H9 (cell line): Measurements from ENCODE around the gene ADCY1. TPM values are rescaled to one million over a fixed set of nuclear protein-coding genes. Genes with fewer than 3 reads are reported as not detected.

Experiments
- DNase-seq: peaks from one replicate; pipeline ENCODE4 v3.0.0-alpha.2; 2017
- H2AFZ ChIP-seq: one replicate; pipeline ENCODE4 v1.6.1; 2013; ENCODE audit warnings: mild to moderate bottlenecking, low read length, control low read depth, moderate library complexity
- H2AK5ac ChIP-seq: 2 replicates; pipeline ENCODE4 v1.6.1; 2013; ENCODE audit warnings: low read length, control low read depth, mixed read lengths; ENCODE audit not compliant: insufficient read length
- H2BK120ac ChIP-seq: one replicate; pipeline ENCODE4 v1.6.1; 2013; ENCODE audit warnings: low read depth, mild to moderate bottlenecking, low read length, control low read depth, inconsistent platforms; ENCODE audit not compliant: poor library complexity, severe bottlenecking
- H2BK12ac ChIP-seq: 2 replicates; pipeline ENCODE4 v1.6.1; 2013; ENCODE audit warnings: low read length, control low read depth, mixed read lengths, low read depth; ENCODE audit not compliant: insufficient read length
- H2BK15ac ChIP-seq: 2 replicates; pipeline ENCODE4 v1.6.1; 2013; ENCODE audit warnings: low read depth, low read length, control low read depth
- H2BK20ac ChIP-seq: one replicate; pipeline ENCODE4 v1.6.1; 2013; ENCODE audit warnings: low read depth, mild to moderate bottlenecking, low read length, control low read depth, inconsistent platforms; ENCODE audit not compliant: poor library complexity, severe bottlenecking
- H2BK5ac ChIP-seq: 2 replicates; pipeline ENCODE4 v1.6.1; 2013; ENCODE audit warnings: low read length, control low read depth, mixed read lengths; ENCODE audit not compliant: insufficient read length
- H3K14ac ChIP-seq: 2 replicates; pipeline ENCODE4 v1.6.1; 2013; ENCODE audit warnings: low read length, control low read depth; ENCODE audit not compliant: insufficient read depth
- H3K18ac ChIP-seq: 2 replicates; pipeline ENCODE4 v1.6.1; 2013; ENCODE audit warnings: low read depth, mild to moderate bottlenecking, mixed read lengths, low read length, control low read depth; ENCODE audit not compliant: insufficient read length
- H3K23ac ChIP-seq: 2 replicates; pipeline ENCODE4 v1.6.1; 2013; ENCODE audit warnings: low read length, control low read depth, mixed read lengths, low read depth; ENCODE audit not compliant: insufficient read length
- H3K23me2 ChIP-seq: 2 replicates; pipeline ENCODE4 v1.6.1; 2013; ENCODE audit warnings: low read depth, mild to moderate bottlenecking, mixed read lengths, low read length, control low read depth; ENCODE audit not compliant: insufficient read length, poor library complexity, severe bottlenecking
- H3K27ac ChIP-seq: 2 replicates; pipeline ENCODE4 v1.5.1; 2013; ENCODE audit warnings: low read length, control low read depth, mixed read lengths, low read depth; ENCODE audit not compliant: insufficient read length
- H3K27me3 ChIP-seq: 2 replicates; pipeline ENCODE4 v1.6.1; 2013; ENCODE audit warnings: low read length, control low read depth, inconsistent platforms; ENCODE audit not compliant: insufficient read depth
- H3K4ac ChIP-seq: 2 replicates; pipeline ENCODE4 v1.6.1; 2013; ENCODE audit warnings: low read depth, mild to moderate bottlenecking, control low read depth, inconsistent platforms, low read length, moderate library complexity
- H3K4me1 ChIP-seq: 2 replicates; pipeline ENCODE4 v1.6.1; 2013; ENCODE audit warnings: low read length, control low read depth, inconsistent platforms; ENCODE audit not compliant: insufficient read depth
- H3K4me2 ChIP-seq: 2 replicates; pipeline ENCODE4 v1.6.1; 2013; ENCODE audit warnings: low read length, control low read depth, mixed read lengths; ENCODE audit not compliant: insufficient read length, insufficient read depth
- H3K56ac ChIP-seq: 2 replicates; pipeline ENCODE4 v1.6.1; 2013; ENCODE audit warnings: low read depth, mild to moderate bottlenecking, mixed read lengths, low read length, control low read depth; ENCODE audit not compliant: insufficient read length
- H3K79me1 ChIP-seq: 2 replicates; pipeline ENCODE4 v1.6.1; 2013; ENCODE audit warnings: low read depth, mild to moderate bottlenecking, moderate library complexity, low read length, control low read depth, inconsistent platforms; ENCODE audit not compliant: insufficient read depth, poor library complexity, severe bottlenecking
- H3K79me2 ChIP-seq: 2 replicates; pipeline ENCODE4 v1.6.1; 2013; ENCODE audit warnings: low read length, control low read depth, inconsistent platforms; ENCODE audit not compliant: insufficient read depth
- H3K9ac ChIP-seq: 2 replicates; pipeline ENCODE4 v1.6.1; 2013; ENCODE audit warnings: low read length, control low read depth, mixed read lengths; ENCODE audit not compliant: insufficient read length; ENCODE audit errors: extremely low read depth
- H3K9me3 ChIP-seq: one replicate; pipeline ENCODE4 v1.6.1; 2013; ENCODE audit warnings: low read depth, low read length, inconsistent platforms; ENCODE audit not compliant: control insufficient read depth
- H3T11ph ChIP-seq: one replicate; pipeline ENCODE4 v1.6.1; 2013; ENCODE audit warnings: mild to moderate bottlenecking, low read length, control low read depth, inconsistent platforms
- H4K20me1 ChIP-seq: one replicate; pipeline ENCODE4 v1.6.1; 2013; ENCODE audit not compliant: control insufficient read depth, insufficient read length, insufficient read depth
- H4K5ac ChIP-seq: 2 replicates; pipeline ENCODE4 v1.6.1; 2013; ENCODE audit warnings: low read depth, mild to moderate bottlenecking, mixed read lengths, low read length, control low read depth; ENCODE audit not compliant: insufficient read length
- H4K8ac ChIP-seq: replicated peaks from 2 replicates; pipeline ENCODE4 v1.6.1; 2013; ENCODE audit warnings: low read length, control low read depth, mixed read lengths, low read depth; ENCODE audit not compliant: insufficient read length
- H4K91ac ChIP-seq: 2 replicates; pipeline ENCODE4 v1.6.1; 2013; ENCODE audit warnings: low read depth, mild to moderate bottlenecking, moderate library complexity, mixed read lengths, low read length, control low read depth; ENCODE audit not compliant: insufficient read length
- H3K27ac Mint-ChIP-seq, 3 experiments: 2 replicates in 2 of 3; 3 replicates in 1 of 3; pipeline ENCODE4 v1.8.0; 2020 to 2021; ENCODE audit warnings: mixed read lengths in 3 of 3, mild to moderate bottlenecking in 1 of 3, moderate library complexity in 1 of 3
- H3K27me3 Mint-ChIP-seq: 2 replicates; pipeline ENCODE4 v1.8.0; 2021; ENCODE audit warnings: low read depth, mild to moderate bottlenecking, moderate library complexity, mixed read lengths
- H3K36me3 Mint-ChIP-seq, 3 experiments: 2 replicates in 2 of 3; 3 replicates in 1 of 3; pipeline ENCODE4 v1.8.0; 2020 to 2021; ENCODE audit warnings: low read depth in 3 of 3, mixed read lengths in 3 of 3; ENCODE audit not compliant: insufficient read depth in 1 of 3
- H3K4me1 Mint-ChIP-seq, 2 experiments: 2 replicates each; pipeline ENCODE4 v1.8.0; 2020; ENCODE audit warnings: mixed read lengths in 2 of 2
- H3K4me3 Mint-ChIP-seq, 2 experiments: 2 replicates in 1 of 2; 3 replicates in 1 of 2; pipeline ENCODE4 v1.8.0; 2020 to 2021; ENCODE audit warnings: mild to moderate bottlenecking in 2 of 2, mixed read lengths in 2 of 2, moderate library complexity in 1 of 2
- H3K9me3 Mint-ChIP-seq, 2 experiments: 2 replicates in 1 of 2; 3 replicates in 1 of 2; pipeline ENCODE4 v1.8.0; 2020; ENCODE audit warnings: mild to moderate bottlenecking in 2 of 2, mixed read lengths in 2 of 2, moderate library complexity in 1 of 2
- CTCF ChIP-seq: fragments of 200-600 bp; sonication (generic); conservative IDR thresholded peaks from 3 replicates; pipeline ENCODE4 v1.8.0; 2021; ENCODE audit warnings: antibody characterized with exemption, mild to moderate bottlenecking
- WGBS: extraction: QIAGEN DNeasy Blood & Tissue Kit; methylation state at CpG from one replicate; pipeline ENCODE4 v1.1.7; 2013; ENCODE audit warnings: missing lambda C conversion rate, low lambda C conversion rate, mixed read lengths; ENCODE audit not compliant: insufficient read length; ENCODE audit errors: extremely low coverage; 5-methylcytosine and 5-hydroxymethylcytosine counted together
- total RNA-seq: library from RNA; stranded (reverse); gene quantifications from 2 replicates; pipeline ENCODE4 v1.2.1, GENCODE V29; 2021

ADCY1 gene
- total RNA-seq, 1 experiment from 2014 or later = 21.6 TPM

GRCh38 chr7:45651540-45651939, 77.4 kb downstream of the ADCY1 start:
- Mint-ChIP-seq H3K27ac (no peak overlapping the region), H3K9me3 (no peaks in the 10 kb centered on the region; a peak in 1 of 5 replicates), H3K27me3 (no peaks in the 10 kb centered on the region), H3K4me3 (no peak overlapping the region), H3K4me1 (0 out of 4 replicates have a peak, but pooled peaks cover 0 to 4% of the 10 kb centered on the region in 2 experiments), H3K36me3 (peaks cover 4 to 23% (median 6%) of the 10 kb centered on the region in 3 experiments; a peak in 6 of 7 replicates)
- no peak for DNase-seq
- Histone ChIP-seq H3K14ac (no peak overlapping the region), H3K4me1 (no peaks in the 10 kb centered on the region), H4K5ac (no peak overlapping the region), H3K79me2 (no peaks in the 10 kb centered on the region), H2BK12ac (no peak overlapping the region), H3K23ac (no peak overlapping the region), H3K27ac (no peak overlapping the region), H3K4ac (no peak overlapping the region), H2AFZ (no peak overlapping the region), H4K20me1 (no peaks in the 10 kb centered on the region), H2AK5ac (no peak overlapping the region), H3T11ph (no peak overlapping the region), H3K9ac (no peak overlapping the region), H3K18ac (no peak overlapping the region), H3K9me3 (no peaks in the 10 kb centered on the region), H3K56ac (no peak overlapping the region), H2BK20ac (no peak overlapping the region), H3K4me2 (no peak overlapping the region), H2BK5ac (no peak overlapping the region), H3K79me1 (no peaks in the 10 kb centered on the region), H3K23me2 (no peaks in the 10 kb centered on the region), H4K91ac (no peak overlapping the region), H4K8ac (no peak overlapping the region), H3K27me3 (no peaks in the 10 kb centered on the region), H2BK120ac (no peak overlapping the region), H2BK15ac (no peak overlapping the region)
- WGBS = no CpG with 5 or more reads among the region's 6 CpGs
- no peak for TF ChIP-seq CTCF
